Stimulated activated CD8-positive, alpha-beta memory T cell treated with anti-CD3 and anti-CD28 coated beads, Interleukin-12 subunit alpha, Interleukin-12 subunit beta, amount 100 ng/mL, for 4 hours (primary cell): ENCODE data around the gene WDR7.

Experiments used
- DNase-seq: peaks from one replicate; pipeline ENCODE4 v3.0.0-alpha.2; 2020; ENCODE audit warnings: low read depth

WDR7 gene

DNA sequence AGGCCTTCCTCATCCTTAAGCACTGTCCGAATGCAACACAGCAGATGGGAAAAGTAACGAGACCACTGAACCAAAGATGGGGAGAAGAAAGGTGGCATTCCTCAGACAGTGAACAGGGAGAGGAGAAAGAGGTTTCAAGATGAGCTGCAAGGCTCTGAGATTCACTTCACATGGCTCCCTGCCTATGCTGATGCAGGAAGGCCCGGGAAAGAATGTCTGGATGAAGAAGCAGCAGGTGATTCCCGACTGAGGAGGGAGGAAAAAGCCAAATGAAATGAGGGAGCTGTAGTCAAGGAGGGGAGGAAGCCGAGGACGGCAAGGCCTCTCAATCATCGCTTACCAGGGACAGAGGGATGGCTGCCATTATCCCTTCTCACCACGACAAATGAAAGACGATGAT is 397.2 kb downstream of the WDR7 start:
- no peak for DNase-seq

- no peak for DNase-seq
These were observed 397.7 kb downstream of the WDR7 start for GRCh38 chr18:57048859-57049258.

DNA sequence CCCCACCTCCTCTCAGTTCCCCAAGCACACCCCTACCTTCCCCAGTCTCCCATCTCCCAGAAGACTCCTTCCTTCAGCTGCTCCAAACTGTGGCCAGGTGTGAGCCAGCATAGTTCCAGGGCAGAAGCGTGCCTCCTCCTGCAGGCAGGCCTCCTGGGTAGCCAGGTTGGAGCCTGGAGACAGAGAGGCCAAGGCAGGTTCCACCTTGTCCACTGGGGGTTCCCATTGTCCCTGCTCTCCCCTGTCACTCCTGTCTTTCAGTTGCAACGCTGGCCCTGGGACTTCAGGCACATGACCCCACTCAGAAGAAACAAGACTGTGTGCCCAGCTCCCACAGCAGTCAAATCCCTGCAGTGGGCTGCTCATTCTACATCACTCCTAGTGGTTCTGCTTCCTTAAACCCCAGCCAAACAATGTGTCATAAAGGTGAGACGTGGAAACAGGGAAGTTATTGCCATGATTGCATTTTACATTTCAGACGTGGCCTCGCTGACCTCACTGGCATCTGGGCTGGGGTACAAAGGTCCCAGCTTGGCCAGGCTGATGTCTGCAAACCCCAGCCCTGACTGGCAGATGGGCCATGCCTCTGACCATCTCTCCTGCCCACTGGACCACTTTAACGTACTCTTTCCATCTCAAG is 399.3 kb downstream of the WDR7 start:
- DNase-seq: no peak

- DNase-seq: no peak
These were observed 400.0 kb downstream of the WDR7 start for GRCh38 chr18:57051021-57051656.

GRCh38 chr18:57051657-57052044 is 400.5 kb downstream of the WDR7 start:
- no peak for DNase-seq

DNA sequence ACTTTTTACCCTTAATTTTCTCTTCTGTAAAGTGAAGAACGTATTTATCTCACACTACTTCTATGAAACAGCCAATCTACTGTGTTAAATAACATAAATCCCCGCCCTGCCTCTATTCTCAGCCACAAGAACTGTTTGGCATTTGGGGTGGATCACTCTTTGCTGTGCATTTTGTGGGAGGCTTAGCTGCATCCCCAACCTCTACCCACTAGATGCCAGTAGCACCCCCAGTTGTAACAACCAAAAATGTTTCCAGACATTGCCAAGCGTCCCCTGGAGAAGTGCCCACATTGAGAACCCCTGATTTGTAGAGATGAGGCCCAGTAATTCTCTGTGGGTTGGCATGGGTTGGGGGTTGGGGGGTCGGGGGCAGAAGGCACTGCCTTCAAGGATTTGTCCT is 401.0 kb downstream of the WDR7 start:
- DNase-seq: no peak

- DNase-seq: no peak
These were observed 401.6 kb downstream of the WDR7 start for GRCh38 chr18:57052759-57053158.

DNA sequence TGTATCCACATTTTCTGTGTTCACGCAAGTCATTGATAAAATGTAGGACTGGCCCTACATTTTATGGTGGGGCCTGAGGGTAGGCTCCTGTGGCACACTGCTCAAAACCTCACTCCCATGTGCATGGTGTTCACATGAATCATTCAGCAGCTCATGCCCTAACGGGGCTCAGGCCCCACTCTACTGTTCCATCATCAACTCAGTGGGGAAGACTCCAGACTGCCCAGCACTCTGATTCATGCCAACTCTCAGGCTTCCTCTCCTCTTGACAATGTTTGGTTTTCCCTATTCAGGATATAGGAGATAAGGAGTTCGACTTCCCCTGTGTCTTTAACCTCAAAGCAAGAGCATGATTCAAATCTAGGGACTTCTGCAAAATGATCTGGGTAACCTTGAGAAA is 403.7 kb downstream of the WDR7 start:
- DNase-seq: no peak

DNA sequence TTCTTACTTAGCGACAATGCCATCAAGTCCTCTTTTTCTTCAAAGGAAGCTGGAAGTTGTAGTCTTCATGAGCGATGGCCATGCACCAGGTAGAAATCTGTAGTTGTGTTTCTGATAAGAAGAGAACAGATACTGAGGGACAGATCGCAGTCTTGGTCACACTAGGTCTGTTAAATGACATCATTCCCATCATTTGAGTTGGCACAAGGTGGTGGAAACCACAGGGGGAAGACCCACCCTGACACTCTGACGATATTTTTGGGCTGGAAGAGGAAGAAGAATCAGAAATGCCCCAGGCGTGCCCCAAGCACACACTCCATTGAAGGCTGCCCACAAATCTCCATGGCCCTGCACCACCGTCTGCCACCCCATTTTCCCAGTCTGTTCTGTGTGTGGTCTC is 406.7 kb downstream of the WDR7 start:
- DNase-seq: no peak

- no peak for DNase-seq
These were observed 407.6 kb downstream of the WDR7 start for GRCh38 chr18:57058734-57059133.

DNA sequence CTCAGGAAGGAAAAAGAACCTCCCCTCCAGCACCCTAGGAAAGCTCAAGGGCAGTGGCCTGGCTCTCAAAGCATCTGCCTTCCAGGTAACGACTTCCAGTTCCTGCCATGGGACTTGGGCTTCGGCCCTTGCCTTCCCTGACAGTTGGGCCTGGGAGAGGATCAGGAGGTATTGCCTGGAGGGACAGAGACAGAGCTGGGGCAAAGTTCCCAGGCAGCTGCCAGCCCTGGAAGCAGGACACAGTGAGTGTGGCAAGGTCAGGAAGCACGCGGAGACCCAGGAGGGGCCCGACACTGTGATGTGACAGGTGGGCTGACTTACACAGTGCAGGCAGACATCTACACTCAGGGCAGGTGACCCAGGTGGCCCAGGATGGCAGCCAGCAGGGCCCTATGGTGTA is 408.2 kb downstream of the WDR7 start:
- DNase-seq: no peak

DNA sequence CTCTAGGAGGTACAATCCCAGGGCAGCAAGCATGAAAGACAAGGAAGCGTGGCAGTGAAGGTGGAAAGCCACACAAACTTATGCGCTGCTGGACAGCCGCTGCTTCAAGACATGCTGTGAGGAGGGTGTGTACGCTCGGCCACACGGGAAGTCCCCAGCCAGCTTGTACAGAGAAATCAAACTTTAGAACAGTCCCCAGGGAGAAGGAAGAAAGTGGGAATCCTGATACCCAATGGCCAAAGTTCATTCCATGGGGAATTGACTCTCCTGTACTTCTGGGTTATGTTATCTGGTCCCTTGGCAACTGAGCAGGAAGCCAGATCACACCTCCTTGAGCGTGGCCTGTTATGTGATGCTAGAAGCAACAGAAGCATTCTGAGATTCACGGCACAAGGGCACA is 409.7 kb downstream of the WDR7 start:
- DNase-seq: no peak

DNA sequence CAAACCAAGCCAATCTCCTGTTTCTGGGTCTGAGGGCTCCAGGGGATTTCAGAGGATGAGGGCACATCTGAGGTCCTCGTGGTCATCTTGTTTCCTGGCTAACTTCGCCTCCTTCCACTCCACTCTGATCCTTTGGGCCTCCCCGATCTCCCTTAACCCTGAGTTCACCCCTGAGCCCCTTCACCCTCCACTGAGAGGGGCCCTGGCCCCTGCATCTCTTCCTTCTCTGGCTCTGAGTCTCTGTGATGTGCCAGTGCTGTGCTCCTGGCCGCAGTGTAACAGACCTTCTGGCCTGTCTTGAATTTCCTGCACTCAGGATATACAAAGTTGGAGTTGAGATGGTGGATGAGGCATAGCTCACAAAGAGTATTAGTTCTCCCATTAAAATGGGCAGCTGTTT is 411.0 kb downstream of the WDR7 start:
- DNase-seq: no peak

GRCh38 chr18:57062844-57063243 is 411.7 kb downstream of the WDR7 start:
- DNase-seq: no peak

DNA sequence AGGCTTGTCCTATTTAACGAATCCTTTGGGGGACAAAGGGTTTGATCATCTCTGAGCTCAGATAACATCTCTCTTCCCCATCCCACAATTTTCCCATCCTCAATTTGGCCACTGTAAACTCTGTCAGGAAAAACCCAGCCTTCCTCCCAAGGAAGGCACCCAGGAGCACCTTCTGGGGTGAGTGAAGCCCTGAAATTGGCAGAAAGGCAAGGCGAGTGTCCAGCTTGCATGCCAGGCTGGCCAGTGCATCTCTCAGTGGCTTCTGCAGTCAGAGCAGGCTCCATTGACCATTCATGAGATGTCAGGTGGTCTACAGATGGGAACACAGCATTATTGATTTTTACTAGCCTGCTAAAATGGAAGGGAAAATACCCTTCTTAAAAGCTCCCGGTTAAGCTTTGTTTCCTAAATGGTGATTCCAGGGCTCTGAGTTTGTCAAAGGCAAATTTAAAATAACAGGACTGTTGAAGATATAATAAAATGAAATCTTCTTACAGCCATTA is 412.5 kb downstream of the WDR7 start:
- DNase-seq: no peak

DNA sequence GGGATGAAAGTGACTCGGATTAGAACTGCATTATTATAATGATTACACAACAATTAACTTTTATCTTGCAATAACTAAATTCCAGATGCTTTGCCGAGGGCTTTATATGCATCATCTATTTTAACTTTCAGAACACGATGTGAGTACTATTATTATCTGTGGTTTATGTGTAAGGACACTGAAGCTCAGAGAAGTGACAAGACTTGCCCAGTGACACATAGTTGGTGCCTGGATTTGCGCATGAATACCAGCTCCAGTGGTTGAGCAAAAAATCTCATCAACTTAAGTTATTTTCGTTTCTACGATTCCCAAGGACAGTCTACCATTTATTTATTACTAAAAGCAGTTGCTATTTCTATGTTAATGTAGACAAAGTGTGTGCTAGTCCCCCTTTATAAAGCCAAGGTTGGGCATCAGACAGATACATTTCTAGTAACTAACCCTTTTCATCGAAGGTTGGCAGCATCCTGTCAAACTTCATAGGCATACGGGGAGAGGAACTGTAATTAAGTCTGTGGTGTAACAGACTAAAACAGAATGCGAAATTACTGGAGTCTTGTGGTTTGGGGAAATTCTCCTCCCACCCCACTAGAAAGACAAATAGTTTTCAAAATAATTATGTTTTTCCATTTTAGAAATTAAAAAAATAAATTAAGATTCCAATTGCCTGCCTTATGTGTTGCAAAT is 422.5 kb downstream of the WDR7 start:
- DNase-seq: no peak

DNA sequence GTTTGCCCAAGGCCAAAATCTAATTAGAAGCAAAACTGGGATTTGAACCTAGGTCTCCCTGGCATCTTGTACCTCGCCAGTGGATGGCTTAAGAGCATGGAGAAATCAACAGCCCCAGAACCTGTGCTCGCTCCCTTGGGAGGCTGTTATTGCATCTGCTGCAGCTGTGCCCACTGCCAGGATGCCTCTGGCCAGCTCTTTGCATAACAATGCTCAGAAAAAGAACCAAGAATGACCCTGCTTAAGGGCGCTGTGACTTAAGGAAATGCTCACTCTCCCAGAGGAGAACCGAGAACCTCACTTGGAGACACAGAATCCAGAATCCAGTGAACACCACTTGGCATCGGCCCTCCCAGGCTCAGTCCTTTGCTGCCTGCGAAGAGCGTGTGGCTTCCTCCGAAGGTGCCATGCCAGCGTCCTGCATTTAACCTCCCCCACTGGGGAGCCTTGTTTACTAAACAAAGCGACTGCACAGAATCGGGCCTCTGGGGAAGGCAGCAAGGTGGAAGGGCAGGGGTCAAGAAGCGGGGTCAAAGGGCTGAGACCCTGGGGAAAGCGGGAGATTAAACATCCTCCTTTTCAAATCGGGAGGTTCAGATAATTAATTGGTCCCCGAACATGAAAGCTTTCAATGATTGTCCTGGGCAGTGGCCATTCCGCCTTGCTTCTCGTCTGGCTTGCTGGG is 424.7 kb downstream of the WDR7 start:
- DNase-seq: no peak

GRCh38 chr18:57077005-57077765 is 426.0 kb downstream of the WDR7 start:
- no peak for DNase-seq

- DNase-seq: no peak
These were observed 426.8 kb downstream of the WDR7 start for GRCh38 chr18:57077786-57078552.

GRCh38 chr18:57078614-57079013 is 427.5 kb downstream of the WDR7 start:
- no peak for DNase-seq

DNA sequence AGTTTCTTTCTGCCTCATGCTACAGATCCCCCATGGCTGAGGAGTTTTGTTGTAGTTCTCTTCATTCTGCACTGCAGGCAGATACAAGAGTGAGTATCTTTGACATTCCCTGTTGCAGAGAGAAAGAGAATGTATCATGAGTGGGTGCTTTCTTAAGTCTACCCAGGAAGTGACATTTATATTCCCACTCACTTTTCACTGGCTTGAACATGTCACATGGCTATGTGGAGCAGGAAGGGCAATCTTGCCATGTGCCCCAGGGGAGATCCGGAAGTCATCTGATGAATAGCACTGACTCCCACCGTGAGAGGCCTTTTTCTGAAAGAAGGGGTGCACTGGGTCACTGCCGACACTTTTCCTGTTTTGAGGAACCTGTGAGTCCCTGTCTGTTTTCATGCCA is 429.3 kb downstream of the WDR7 start:
- DNase-seq: no peak
